Measurements from ENCODE around the gene MAL. TPM values are rescaled to one million over a fixed set of nuclear protein-coding genes. Genes with fewer than 3 reads are reported as not detected.

Gene MAL
- total RNA-seq, 1 donor from 2014 or later: 8.7 TPM

Other genes with a start within 250 kb of the MAL start
- gene TEKT4, start 154.3 kb upstream of the MAL start, total RNA-seq: 0.16 TPM
- 77.2 TPM for gene MRPS5, start 96.1 kb downstream of the MAL start, total RNA-seq
- 15.3 TPM for gene ZNF514, start 134.1 kb downstream of the MAL start, total RNA-seq
- 4.3 TPM for gene ZNF2, start 140.1 kb downstream of the MAL start, total RNA-seq
- 2.5 TPM for gene ZNF892, start 181.8 kb downstream of the MAL start, total RNA-seq
- gene PROM2, start 248.7 kb downstream of the MAL start, total RNA-seq: 0.32 TPM

All from Right ventricle myocardium inferior (tissue), 1 donor.